OCI-LY1 (cell line): Measurements from ENCODE around the gene CAB39.

Experiments used
- H2AFZ ChIP-seq: fragments of 200-600 bp; sonication (generic), shearing (Covaris generic); 2 replicates; pipeline ENCODE4 v1.6.0; 2014; ENCODE audit warnings: antibody characterized with exemption, mild to moderate bottlenecking, low read length
- H3F3A ChIP-seq: fragments of 200-600 bp; sonication (generic), shearing (Covaris generic); 2 replicates; pipeline ENCODE4 v1.6.0; 2014; ENCODE audit warnings: mild to moderate bottlenecking, antibody characterized with exemption, low read length, moderate library complexity; ENCODE audit not compliant: insufficient read depth
- H3K27ac ChIP-seq: fragments of 200-600 bp; sonication (generic); 2 replicates; pipeline ENCODE4 v1.5.1; 2014; ENCODE audit warnings: low read length, mixed run types, mild to moderate bottlenecking, low read depth; ENCODE audit not compliant: poor library complexity, severe bottlenecking
- H3K27me3 ChIP-seq: fragments of 200-600 bp; sonication (generic); 2 replicates; pipeline ENCODE4 v1.6.0; 2014; ENCODE audit warnings: antibody characterized with exemption, mild to moderate bottlenecking, low read length, moderate library complexity; ENCODE audit not compliant: insufficient read depth
- H3K36me3 ChIP-seq: fragments of 200-600 bp; sonication (generic); 2 replicates; pipeline ENCODE4 v1.6.1; 2014; ENCODE audit warnings: mild to moderate bottlenecking, antibody characterized with exemption, low read length, moderate library complexity, mixed read lengths; ENCODE audit not compliant: insufficient read depth
- H3K4me1 ChIP-seq: fragments of 200-600 bp; sonication (generic); 2 replicates; pipeline ENCODE4 v1.5.1; 2014; ENCODE audit warnings: mild to moderate bottlenecking, low read length, moderate library complexity; ENCODE audit not compliant: insufficient read depth, severe bottlenecking
- H3K4me2 ChIP-seq: fragments of 200-600 bp; sonication (generic), shearing (Covaris generic); 2 replicates; pipeline ENCODE4 v1.6.1; 2014; ENCODE audit warnings: low read length
- H3K4me3 ChIP-seq: fragments of 200-600 bp; sonication (generic); 2 replicates; pipeline ENCODE4 v1.5.1; 2014; ENCODE audit warnings: low read length, low read depth, mild to moderate bottlenecking, mixed read lengths; ENCODE audit not compliant: poor library complexity, severe bottlenecking
- H3K79me2 ChIP-seq: fragments of 200-600 bp; shearing (Covaris generic); 2 replicates; pipeline ENCODE4 v1.6.1; 2016; ENCODE audit warnings: mixed run types, low read length, mixed read lengths; ENCODE audit not compliant: insufficient read depth
- H3K9ac ChIP-seq: fragments of 200-600 bp; sonication (generic), shearing (Covaris generic); 2 replicates; pipeline ENCODE4 v1.6.1; 2014; ENCODE audit warnings: mild to moderate bottlenecking, low read length, mixed read lengths
- H3K9me2 ChIP-seq: fragments of 200-600 bp; sonication (generic), shearing (Covaris generic); 2 replicates; pipeline ENCODE4 v1.6.1; 2014; ENCODE audit warnings: low read depth, mild to moderate bottlenecking, low read length, mixed read lengths
- H3K9me3 ChIP-seq: fragments of 200-600 bp; shearing (Covaris generic); 2 replicates; pipeline ENCODE4 v1.6.1; 2014; ENCODE audit warnings: low read length, mixed read lengths
- H4K20me1 ChIP-seq: fragments of 200-600 bp; sonication (generic), shearing (Covaris generic); 2 replicates; pipeline ENCODE4 v1.6.0; 2016; ENCODE audit warnings: mild to moderate bottlenecking, low read length; ENCODE audit not compliant: insufficient read depth
- CTCF ChIP-seq: fragments of 200-600 bp; sonication (generic), shearing (Covaris generic); IDR thresholded peaks from 2 replicates; pipeline ENCODE4 v1.5.1; 2017; ENCODE audit warnings: mild to moderate bottlenecking, antibody characterized with exemption, low read length, moderate library complexity, mixed read lengths
- EZH2 ChIP-seq: fragments of 200-600 bp; sonication (generic), shearing (Covaris generic); IDR thresholded peaks from 2 replicates; pipeline ENCODE4 v1.8.0; 2017; ENCODE audit warnings: borderline replicate concordance, mixed run types, mild to moderate bottlenecking, antibody characterized with exemption, low read length, moderate library complexity, mixed read lengths

Gene CAB39

GRCh38 chr2:230828272-230828961 lies 115.8 kb downstream of the CAB39 start:
- Histone ChIP-seq H3K4me2 (0 out of 2 replicates have a peak overlapping the region, but pooled peaks have one; percentile 19), H2AFZ (no peak overlapping the region), H3K4me3 (peak overlapping the region; percentile 8), H3K36me3 (no peaks in the 10 kb centered on the region; the same call in 1 of the 2 replicates), H3K27me3 (peaks cover 12% of the 10 kb centered on the region; the same call in 1 of the 2 replicates), H3K27ac (no peak overlapping the region), H3K9me2 (no peaks in the 10 kb centered on the region), H4K20me1 (no peaks in the 10 kb centered on the region), H3K4me1 (no peaks in the 10 kb centered on the region), H3F3A (no peaks in the 10 kb centered on the region), H3K9me3 (peaks cover 4% of the 10 kb centered on the region; the same call in 1 of the 2 replicates), H3K9ac (no peak overlapping the region), H3K79me2 (no peaks in the 10 kb centered on the region)
- TF ChIP-seq EZH2 = no peak

- TF ChIP-seq CTCF = no peak
- Histone ChIP-seq H3K4me3 (no peak overlapping the region), H3K36me3 (no peaks in the 10 kb centered on the region; the same call in 1 of the 2 replicates), H4K20me1 (no peaks in the 10 kb centered on the region), H3K4me1 (no peaks in the 10 kb centered on the region), H3F3A (no peaks in the 10 kb centered on the region), H3K27me3 (peaks cover 12% of the 10 kb centered on the region; the same call in 1 of the 2 replicates), H3K27ac (no peak overlapping the region), H2AFZ (no peak overlapping the region), H3K4me2 (no peak overlapping the region), H3K9me2 (no peaks in the 10 kb centered on the region), H3K9me3 (peaks cover 4% of the 10 kb centered on the region; the same call in 1 of the 2 replicates), H3K9ac (no peak overlapping the region), H3K79me2 (no peaks in the 10 kb centered on the region)
Observed at GRCh38 chr2:230829293-230829692, 116.7 kb downstream of the CAB39 start.

DNA sequence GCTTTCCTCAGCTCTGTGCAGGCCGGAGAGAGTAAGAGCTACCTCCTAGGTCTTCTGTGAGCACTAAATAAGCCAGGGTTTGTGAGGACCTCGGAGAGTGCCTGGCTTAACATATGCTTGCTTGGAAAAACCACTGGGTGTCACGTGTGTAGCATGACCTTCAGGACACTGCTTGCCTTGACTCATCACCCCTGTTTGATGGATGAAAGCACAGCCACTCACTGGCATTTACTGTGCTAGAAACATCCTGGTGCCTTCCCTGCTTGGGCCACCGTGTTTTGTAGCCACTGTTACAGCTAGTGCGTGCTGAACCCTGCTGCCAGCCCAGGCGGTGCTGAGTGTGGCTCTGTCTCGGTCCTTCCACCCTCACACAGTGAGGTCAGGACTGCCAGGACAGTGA lies 117.3 kb downstream of the CAB39 start:
- TF ChIP-seq CTCF (no peak), EZH2 (no peak)
- no peak overlapping the region for H2AFZ ChIP-seq
- no peak overlapping the region for H3K9ac ChIP-seq

More for the DNA sequence above, 117.3 kb downstream of the CAB39 start:
- Histone ChIP-seq H4K20me1 (no peaks in the 10 kb centered on the region), H3F3A (no peaks in the 10 kb centered on the region), H3K36me3 (no peaks in the 10 kb centered on the region; the same call in 1 of the 2 replicates), H3K4me3 (no peak overlapping the region), H3K4me2 (no peak overlapping the region), H3K9me3 (peaks cover 4% of the 10 kb centered on the region; the same call in 1 of the 2 replicates), H3K9me2 (no peaks in the 10 kb centered on the region), H3K79me2 (no peaks in the 10 kb centered on the region), H3K4me1 (no peaks in the 10 kb centered on the region), H3K27ac (no peak overlapping the region), H3K27me3 (peaks cover 12% of the 10 kb centered on the region; the same call in 1 of the 2 replicates)
